A549 (cell line): ENCODE data around the gene KARS1.

Experiments used
- GATA3 ChIP-seq: IDR thresholded peaks from 2 replicates; pipeline ENCODE4 v1.6.1; 2012; ENCODE audit warnings: borderline replicate concordance
- MAZ ChIP-seq: fragments of 150-350 bp; IDR thresholded peaks from 2 replicates; pipeline ENCODE4 v1.6.1; 2014; ENCODE audit warnings: antibody characterized with exemption, low read depth, low read length, borderline replicate concordance
- POLR2A ChIP-seq: IDR thresholded peaks from 2 replicates; pipeline ENCODE4 v1.6.1; 2012; ENCODE audit warnings: mild to moderate bottlenecking, low read length
- RAD21 ChIP-seq, 2 experiments: fragments of >200 bp in 1 of 2; sonication (Bioruptor Twin) in 1 of 2; formaldehyde crosslinking in 1 of 2; IDR thresholded peaks in 1 of 2; conservative IDR thresholded peaks in 1 of 2; 2 replicates in 1 of 2; 3 replicates in 1 of 2; pipeline ENCODE4 v1.6.1; 2012 to 2018; ENCODE audit warnings: inconsistent platforms in 1 of 2
- TF ChIP-seq, protein P1 (sequence below): fragments of >200 bp; sonication (Bioruptor Twin); formaldehyde crosslinking; IDR thresholded peaks from 3 replicates; pipeline ENCODE4 v1.5.1; 2016

DNA sequence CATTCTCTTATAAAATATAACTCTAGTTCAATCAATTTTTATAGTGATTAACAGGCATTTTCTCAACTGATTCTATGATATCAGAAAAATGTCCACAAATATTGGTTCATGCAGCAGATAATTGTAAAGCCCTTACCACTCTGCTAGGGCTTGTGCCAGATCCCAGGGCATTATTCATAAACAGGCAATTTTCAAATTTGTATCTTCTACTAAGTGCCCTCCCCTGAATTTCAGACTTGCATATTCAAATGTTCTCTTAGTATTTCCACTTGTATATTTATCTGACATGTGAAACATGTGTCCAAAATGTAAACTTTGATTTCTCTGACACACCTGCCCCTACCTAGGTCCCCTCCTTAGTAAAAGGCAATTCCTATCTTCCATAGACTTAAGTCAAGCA lies 20.0 kb upstream of the KARS1 start:
- TF ChIP-seq, protein P1, sequence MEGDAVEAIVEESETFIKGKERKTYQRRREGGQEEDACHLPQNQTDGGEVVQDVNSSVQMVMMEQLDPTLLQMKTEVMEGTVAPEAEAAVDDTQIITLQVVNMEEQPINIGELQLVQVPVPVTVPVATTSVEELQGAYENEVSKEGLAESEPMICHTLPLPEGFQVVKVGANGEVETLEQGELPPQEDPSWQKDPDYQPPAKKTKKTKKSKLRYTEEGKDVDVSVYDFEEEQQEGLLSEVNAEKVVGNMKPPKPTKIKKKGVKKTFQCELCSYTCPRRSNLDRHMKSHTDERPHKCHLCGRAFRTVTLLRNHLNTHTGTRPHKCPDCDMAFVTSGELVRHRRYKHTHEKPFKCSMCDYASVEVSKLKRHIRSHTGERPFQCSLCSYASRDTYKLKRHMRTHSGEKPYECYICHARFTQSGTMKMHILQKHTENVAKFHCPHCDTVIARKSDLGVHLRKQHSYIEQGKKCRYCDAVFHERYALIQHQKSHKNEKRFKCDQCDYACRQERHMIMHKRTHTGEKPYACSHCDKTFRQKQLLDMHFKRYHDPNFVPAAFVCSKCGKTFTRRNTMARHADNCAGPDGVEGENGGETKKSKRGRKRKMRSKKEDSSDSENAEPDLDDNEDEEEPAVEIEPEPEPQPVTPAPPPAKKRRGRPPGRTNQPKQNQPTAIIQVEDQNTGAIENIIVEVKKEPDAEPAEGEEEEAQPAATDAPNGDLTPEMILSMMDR, result no peak
- no peak for TF ChIP-seq POLR2A
- TF ChIP-seq RAD21 (conservative IDR thresholded peaks at IDR 0.05 in 1 of 2, IDR thresholded peaks at IDR 0.05 in 1 of 2), result no peak
- TF ChIP-seq GATA3, result no peak
- no peak for TF ChIP-seq MAZ
